HG02678 (cell line): ENCODE data around the gene ETS2.

ENCODE experiments used
- ATAC-seq: cut with Tn5 transposase; IDR thresholded peaks from one replicate; pipeline ENCODE4 v1.9.1; 2021; ENCODE audit warnings: mild to moderate bottlenecking, moderate library complexity; ENCODE audit not compliant: unreplicated experiment

Gene ETS2

GRCh38 chr21:38800924-38801744 lies 4.6 kb upstream of the ETS2 start:
- no peak for ATAC-seq

DNA sequence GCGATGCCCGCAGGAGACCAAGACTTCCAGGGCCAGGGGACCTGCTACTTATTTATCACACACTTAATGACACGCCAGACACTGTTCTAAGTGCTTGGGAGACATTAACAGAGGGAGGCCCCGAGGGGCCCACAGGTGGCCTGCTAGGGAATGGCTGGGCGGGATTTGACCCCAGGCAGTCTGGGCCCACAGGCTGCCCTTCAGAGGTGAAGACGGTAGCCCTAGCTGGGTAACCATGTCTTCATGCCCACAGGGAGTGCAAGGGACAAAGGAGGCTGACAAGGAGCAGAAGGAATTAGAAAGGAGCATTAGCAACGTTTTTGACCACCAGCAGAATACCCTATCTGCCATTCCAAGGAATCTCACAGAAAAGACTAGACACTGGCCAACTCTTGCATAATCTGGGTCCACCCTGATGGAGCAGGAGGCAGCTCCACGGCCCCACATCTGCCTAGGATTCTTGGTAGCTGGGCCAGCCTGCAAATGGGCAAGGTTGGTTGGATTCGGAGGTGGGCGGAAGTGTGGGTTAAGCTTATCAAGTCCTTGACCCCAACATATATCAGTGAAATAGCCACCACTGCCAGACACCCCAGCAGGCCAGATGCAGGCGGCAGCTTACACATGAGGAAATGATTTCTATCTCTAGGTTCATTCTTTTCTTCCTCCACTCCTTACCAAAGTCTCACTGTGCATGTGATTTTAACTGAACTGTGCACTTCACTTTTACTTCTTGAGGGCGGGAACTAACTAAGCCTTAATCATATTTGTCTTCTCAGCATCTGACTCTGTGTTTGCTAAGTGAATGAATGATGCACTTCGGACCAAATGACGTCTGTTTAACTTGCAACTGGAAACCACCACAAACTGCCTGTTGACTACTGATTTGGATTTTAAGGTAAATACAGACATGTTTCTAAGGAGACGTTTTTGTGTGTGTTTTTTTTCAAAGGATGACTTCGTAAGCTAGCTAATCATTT lies 3.4 kb upstream of the ETS2 start:
- ATAC-seq, result no peak

GRCh38 chr21:38803075-38803660 lies 2.6 kb upstream of the ETS2 start:
- no peak for ATAC-seq

- ATAC-seq, result no peak
Observed at GRCh38 chr21:38804030-38804788, 1.5 kb upstream of the ETS2 start.

GRCh38 chr21:38804789-38805327 lies 871 bp upstream of the ETS2 start:
- ATAC-seq, result peak; percentile 24

- peak; percentile 26 for ATAC-seq
Observed at GRCh38 chr21:38806153-38806941, 618 bp downstream of the ETS2 start.

GRCh38 chr21:38806942-38807284 lies 1.2 kb downstream of the ETS2 start:
- ATAC-seq, result no peak

DNA sequence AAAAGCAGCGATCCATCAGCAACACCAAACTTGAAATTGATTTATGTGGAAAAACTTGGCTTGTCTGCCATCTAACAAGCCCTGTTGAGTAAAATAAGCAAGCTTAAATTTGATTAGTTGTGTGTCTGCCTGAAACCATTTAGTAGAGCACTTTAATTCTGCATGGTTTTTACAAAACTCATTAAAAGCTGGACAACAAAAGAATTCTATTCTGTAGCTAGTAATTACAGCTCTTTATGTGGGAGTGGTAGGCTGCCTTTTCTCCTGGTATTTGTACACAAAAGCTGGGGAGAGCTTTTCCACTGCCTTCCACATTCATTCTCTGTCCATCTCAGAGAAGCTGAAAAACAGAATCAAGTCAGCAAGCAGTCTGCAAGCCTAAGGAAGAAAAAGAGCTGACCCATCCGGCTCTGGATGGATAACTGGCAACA lies 1.7 kb downstream of the ETS2 start:
- ATAC-seq, result no peak

- ATAC-seq, result no peak
Observed at GRCh38 chr21:38807986-38808385, 2.3 kb downstream of the ETS2 start.

- ATAC-seq, result no peak
Observed at GRCh38 chr21:38809198-38809878, 3.6 kb downstream of the ETS2 start.

DNA sequence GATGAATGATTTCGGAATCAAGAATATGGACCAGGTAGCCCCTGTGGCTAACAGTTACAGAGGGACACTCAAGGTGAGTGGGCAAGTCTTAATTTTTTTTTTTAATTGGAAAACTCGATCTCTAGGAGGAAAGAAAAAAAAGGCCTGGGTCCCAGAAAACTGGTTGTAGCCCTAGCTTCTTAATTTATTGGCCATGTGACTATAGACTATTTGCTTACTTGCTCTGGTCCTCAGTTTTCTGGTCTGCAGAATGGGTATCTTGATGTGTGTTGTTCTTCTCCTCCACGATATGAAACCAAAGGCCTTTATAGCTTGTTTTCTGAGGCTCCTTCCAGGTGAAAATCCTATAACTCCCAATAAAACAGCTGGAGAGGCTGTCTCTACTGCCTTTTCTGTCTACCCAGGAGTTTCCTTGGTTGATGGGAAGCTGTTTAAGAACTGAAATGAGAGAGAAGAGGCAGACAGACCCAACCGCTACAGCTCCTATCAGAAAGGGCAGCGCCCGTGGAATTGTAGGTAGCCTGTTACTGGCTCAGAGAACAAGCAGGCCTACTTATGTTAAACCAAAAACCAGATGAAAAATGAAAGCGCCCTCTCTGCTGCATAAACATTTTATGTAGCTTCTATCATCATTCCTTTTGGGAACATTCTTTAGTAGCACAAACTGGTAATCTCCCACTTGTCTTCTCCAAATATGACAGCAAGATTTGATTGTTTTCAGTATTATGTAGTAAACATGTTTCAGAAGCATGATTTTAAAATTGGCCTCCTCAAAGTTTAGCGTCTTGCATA lies 4.5 kb downstream of the ETS2 start:
- ATAC-seq, result no peak

GRCh38 chr21:38810826-38811164 lies 5.1 kb downstream of the ETS2 start:
- ATAC-seq, result no peak

DNA sequence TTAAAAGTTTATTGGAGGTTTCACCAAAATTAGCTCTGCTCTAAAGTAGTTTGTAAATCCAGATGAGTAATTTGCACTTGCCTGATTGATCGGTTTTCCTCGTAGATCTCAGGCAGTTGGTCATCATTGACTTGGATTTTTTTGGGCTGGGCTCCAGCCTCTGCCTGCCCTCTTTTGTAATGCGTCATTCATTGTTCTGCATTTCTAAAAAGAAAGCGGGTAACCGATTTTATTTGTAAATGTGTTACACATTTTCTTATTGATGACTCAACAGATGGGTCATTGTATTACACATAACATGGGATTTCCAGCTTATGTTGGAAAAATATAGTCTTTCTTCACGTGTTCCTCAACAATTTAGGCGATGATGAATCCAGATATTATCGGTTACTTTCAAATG lies 5.5 kb downstream of the ETS2 start:
- no peak for ATAC-seq

DNA sequence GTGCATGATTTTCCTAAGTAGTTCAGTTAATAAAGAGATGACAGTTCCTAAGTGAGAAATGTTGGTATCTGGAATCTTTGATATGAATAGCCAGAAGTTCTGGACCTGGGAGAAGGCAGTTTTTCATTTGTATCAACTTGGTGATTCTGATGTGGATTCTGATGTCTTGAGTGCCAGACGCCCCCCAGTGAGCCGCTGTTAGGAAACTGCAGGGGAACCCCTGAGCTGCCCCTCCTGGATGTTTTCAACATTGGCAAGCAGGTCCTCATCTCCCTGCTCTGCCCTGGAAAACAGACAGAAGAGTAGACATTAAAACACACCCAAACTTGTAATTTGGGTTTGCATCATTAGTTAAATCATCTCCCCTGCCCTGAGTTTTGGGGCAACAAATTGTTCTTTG lies 7.4 kb downstream of the ETS2 start:
- no peak for ATAC-seq

DNA sequence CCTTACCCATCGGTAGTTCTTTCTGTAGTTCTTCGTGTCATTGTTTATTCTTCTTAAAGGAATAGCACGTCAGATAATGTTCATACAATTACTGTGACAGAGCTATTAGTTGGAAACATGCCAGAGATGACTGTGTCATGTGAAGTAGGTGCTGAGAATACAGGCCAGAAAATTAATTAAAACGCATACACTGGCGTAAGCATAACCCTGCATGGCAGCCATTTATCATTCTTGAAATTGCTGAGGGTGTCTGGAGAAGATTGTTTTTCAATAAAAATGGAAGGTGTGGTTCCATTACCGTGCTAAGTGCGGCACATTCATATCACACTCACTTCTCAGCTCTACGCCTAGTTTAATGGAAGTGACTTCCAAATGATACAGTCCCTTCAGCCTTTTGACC lies 7.8 kb downstream of the ETS2 start:
- ATAC-seq, result no peak

GRCh38 chr21:38814126-38815059 lies 8.7 kb downstream of the ETS2 start:
- ATAC-seq, result no peak

DNA sequence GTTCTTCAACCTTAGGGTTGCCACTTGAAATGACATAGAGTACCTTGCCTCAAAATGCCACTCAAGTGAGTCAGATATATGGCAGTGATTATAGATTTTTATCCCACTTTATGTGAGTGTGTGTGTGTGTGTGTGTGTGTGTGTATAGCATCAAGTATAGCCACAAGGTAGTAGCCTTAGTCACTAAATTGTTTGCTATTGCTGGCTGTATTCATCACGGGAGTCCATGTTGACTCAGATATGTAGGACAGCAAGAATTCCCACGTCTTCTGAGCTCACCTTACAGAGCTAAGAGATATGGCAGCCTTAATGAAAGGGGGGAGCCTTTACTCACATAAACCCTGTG lies 9.3 kb downstream of the ETS2 start:
- no peak for ATAC-seq
